CD4-positive, CD25-positive, alpha-beta regulatory T cell (primary cell): ENCODE measurements around the gene ACAA1. TPM values are rescaled to one million over a fixed set of nuclear protein-coding genes. Genes with fewer than 3 reads are reported as not detected.

Source experiments
- ATAC-seq, 2 donors: fragments of 150-1000 bp; cut with Tn5 transposase; one replicate each; pipeline ENCODE4 v1.10.0; 2021; ENCODE audit warnings: low read depth in 2 of 2, moderate number of reproducible peaks in 2 of 2, moderate library complexity in 1 of 2
- DNase-seq, 3 donors: peaks; one replicate each; pipeline versions ENCODE4 v3.0.0 to v3.0.0-alpha.2; 2012 to 2022; ENCODE audit warnings: mixed read lengths in 1 of 3
- H3K27ac ChIP-seq: one replicate; pipeline ENCODE4 v1.7.0; 2013; ENCODE audit warnings: mild to moderate bottlenecking, low read length; ENCODE audit not compliant: insufficient read depth, poor library complexity, severe bottlenecking
- H3K27me3 ChIP-seq: one replicate; pipeline ENCODE4 v1.7.0; 2013; ENCODE audit warnings: low read length; ENCODE audit not compliant: control insufficient read depth, insufficient read depth
- H3K36me3 ChIP-seq: one replicate; pipeline ENCODE4 v1.7.0; 2013; ENCODE audit warnings: mild to moderate bottlenecking, low read length, moderate library complexity; ENCODE audit not compliant: control insufficient read depth, insufficient read depth
- H3K4me1 ChIP-seq: 2 replicates; pipeline ENCODE4 v1.7.0; 2013; ENCODE audit warnings: mild to moderate bottlenecking, low read length; ENCODE audit not compliant: insufficient read depth, control insufficient read depth, poor library complexity, severe bottlenecking
- H3K4me3 ChIP-seq: one replicate; pipeline ENCODE4 v1.7.0; 2013; ENCODE audit warnings: low read depth, mild to moderate bottlenecking, low read length, moderate library complexity
- H3K9me3 ChIP-seq, 2 experiments: 1 replicate in 1 of 2; 2 replicates in 1 of 2; pipeline ENCODE4 v1.7.0; 2013; ENCODE audit warnings: low read length in 2 of 2, mild to moderate bottlenecking in 1 of 2, moderate library complexity in 1 of 2; ENCODE audit not compliant: control insufficient read depth in 2 of 2
- H3K27ac Mint-ChIP-seq, 3 donors: one replicate each; pipeline ENCODE4 v1.8.0; 2020 to 2022; ENCODE audit warnings: mild to moderate bottlenecking in 3 of 3, mixed read lengths in 3 of 3, moderate library complexity in 2 of 3
- H3K27me3 Mint-ChIP-seq: one replicate; pipeline ENCODE4 v1.8.0; 2022; ENCODE audit warnings: mild to moderate bottlenecking, mixed read lengths
- H3K36me3 Mint-ChIP-seq: one replicate; pipeline ENCODE4 v1.8.0; 2020; ENCODE audit warnings: mixed read lengths
- H3K4me1 Mint-ChIP-seq, 4 donors: one replicate each; pipeline ENCODE4 v1.8.0; 2020 to 2022; ENCODE audit warnings: mixed read lengths in 4 of 4, mild to moderate bottlenecking in 1 of 4
- H3K4me3 Mint-ChIP-seq, 4 donors: one replicate each; pipeline ENCODE4 v1.8.0; 2020 to 2022; ENCODE audit warnings: mild to moderate bottlenecking in 4 of 4, mixed read lengths in 4 of 4, moderate library complexity in 3 of 4
- H3K9me3 Mint-ChIP-seq, 7 donors: one replicate each; pipeline ENCODE4 v1.8.0; 2020 to 2022; ENCODE audit warnings: mixed read lengths in 7 of 7, mild to moderate bottlenecking in 3 of 7, moderate library complexity in 2 of 7
- polyA plus RNA-seq, 4 donors: library from polyadenylated mRNA; unstranded; fragments of 300-500 nt; fragmentation: Illumina TruSeq; gene quantifications; one replicate each; pipeline ENCODE4 v1.2.3, GENCODE V29; 2021
- total RNA-seq: library from RNA; stranded (reverse); gene quantifications from one replicate; pipeline ENCODE4 v1.2.3, GENCODE V29; 2022

The ACAA1 gene
- total and polyA plus RNA-seq, 5 donors from 2014 or later: 55.6 to 80.7 (median 78.1) TPM

- Histone ChIP-seq H3K36me3 (peaks cover 48% of the 10 kb centered on the region), H3K9me3 (no peaks in the 10 kb centered on the region), H3K27me3 (no peaks in the 10 kb centered on the region), H3K4me1 (peaks cover 32% of the 10 kb centered on the region), H3K4me3 (no peak overlapping the region), H3K27ac (no peak overlapping the region)
- ATAC-seq: no peak
- Mint-ChIP-seq H3K27ac (peak overlapping the region in 2 of 3 donors; percentile 28 to 45), H3K4me1 (peaks cover 9 to 70% (median 42%) of the 10 kb centered on the region in 4 donors), H3K27me3 (no peaks in the 10 kb centered on the region), H3K9me3 (no peaks in the 10 kb centered on the region), H3K4me3 (peak overlapping the region in 3 of 4 donors; percentile 8 to 95 (median 57)), H3K36me3 (peaks cover 28% of the 10 kb centered on the region)
- no peak for DNase-seq
Observed at GRCh38 chr3:38133557-38134405, 3.1 kb downstream of the ACAA1 start.

GRCh38 chr3:38133209-38133556 is 3.7 kb downstream of the ACAA1 start:
- Histone ChIP-seq H3K36me3 (peaks cover 52% of the 10 kb centered on the region), H3K4me3 (no peak overlapping the region), H3K27me3 (no peaks in the 10 kb centered on the region), H3K27ac (no peak overlapping the region), H3K9me3 (no peaks in the 10 kb centered on the region), H3K4me1 (peaks cover 30% of the 10 kb centered on the region)
- peak overlapping the region in 2 of 4 donors; percentile 44 to 50 for H3K4me3 Mint-ChIP-seq
- H3K27me3 Mint-ChIP-seq: no peaks in the 10 kb centered on the region
- ATAC-seq: no peak
- H3K9me3 Mint-ChIP-seq: no peaks in the 10 kb centered on the region
- H3K4me1 Mint-ChIP-seq: peaks cover 9 to 68% (median 41%) of the 10 kb centered on the region in 4 donors
- H3K27ac Mint-ChIP-seq: peak overlapping the region in 2 of 3 donors; percentile 6 to 38
- no peak for DNase-seq
- peaks cover 28% of the 10 kb centered on the region for H3K36me3 Mint-ChIP-seq

GRCh38 chr3:38131621-38132369 is 5.1 kb downstream of the ACAA1 start:
- no peaks in the 10 kb centered on the region for H3K27me3 Mint-ChIP-seq
- H3K27me3 ChIP-seq: no peaks in the 10 kb centered on the region
- H3K9me3 ChIP-seq: no peaks in the 10 kb centered on the region
- H3K4me3 Mint-ChIP-seq: peak overlapping the region in 2 of 4 donors; percentile 2 to 42
- ATAC-seq (no peak), DNase-seq (peak in 1 of 3 donors; percentile 33)
- no peak overlapping the region for H3K4me3 ChIP-seq
- no peaks in the 10 kb centered on the region for H3K9me3 Mint-ChIP-seq
- peaks cover 29% of the 10 kb centered on the region for H3K4me1 ChIP-seq
- no peak overlapping the region for H3K27ac ChIP-seq
- peak overlapping the region in 2 of 3 donors; percentile 6 to 42 for H3K27ac Mint-ChIP-seq
- peaks cover 4 to 57% (median 40%) of the 10 kb centered on the region in 4 donors for H3K4me1 Mint-ChIP-seq
- H3K36me3 Mint-ChIP-seq: peaks cover 35% of the 10 kb centered on the region
- peaks cover 66% of the 10 kb centered on the region for H3K36me3 ChIP-seq

GRCh38 chr3:38130631-38131065 is 6.3 kb downstream of the ACAA1 start:
- no peak overlapping the region for H3K27ac ChIP-seq
- peak overlapping the region; percentile 33 to 76 (median 36) for H3K27ac Mint-ChIP-seq
- no peak overlapping the region for H3K4me3 ChIP-seq
- peaks cover 78% of the 10 kb centered on the region for H3K36me3 ChIP-seq
- H3K9me3 Mint-ChIP-seq: no peaks in the 10 kb centered on the region
- peaks cover 38% of the 10 kb centered on the region for H3K36me3 Mint-ChIP-seq
- ATAC-seq (no peak), DNase-seq (no peak)
- peaks cover 4 to 50% (median 36%) of the 10 kb centered on the region in 4 donors for H3K4me1 Mint-ChIP-seq
- H3K4me1 ChIP-seq: peaks cover 18% of the 10 kb centered on the region
- peak overlapping the region in 1 of 4 donors; percentile 19 for H3K4me3 Mint-ChIP-seq
- H3K27me3 Mint-ChIP-seq: no peaks in the 10 kb centered on the region
- H3K9me3 ChIP-seq: no peaks in the 10 kb centered on the region
- no peaks in the 10 kb centered on the region for H3K27me3 ChIP-seq

GRCh38 chr3:38129058-38129457 is 7.9 kb downstream of the ACAA1 start:
- Histone ChIP-seq H3K27me3 (no peaks in the 10 kb centered on the region), H3K36me3 (peaks cover 92% of the 10 kb centered on the region), H3K9me3 (no peaks in the 10 kb centered on the region), H3K4me3 (no peak overlapping the region), H3K27ac (no peak overlapping the region), H3K4me1 (peaks cover 7% of the 10 kb centered on the region)
- H3K36me3 Mint-ChIP-seq: peaks cover 44% of the 10 kb centered on the region
- H3K4me3 Mint-ChIP-seq: no peak overlapping the region
- H3K4me1 Mint-ChIP-seq: peaks cover 0 to 37% (median 30%) of the 10 kb centered on the region in 4 donors
- H3K27me3 Mint-ChIP-seq: no peaks in the 10 kb centered on the region
- H3K27ac Mint-ChIP-seq: peak overlapping the region in 1 of 3 donors; percentile 67
- ATAC-seq: no peak
- H3K9me3 Mint-ChIP-seq: no peaks in the 10 kb centered on the region
- no peak for DNase-seq

- H3K4me1 Mint-ChIP-seq: peaks cover 0 to 35% (median 26%) of the 10 kb centered on the region in 4 donors
- H3K27ac Mint-ChIP-seq: peak overlapping the region in 1 of 3 donors; percentile 80
- Histone ChIP-seq H3K27ac (no peak overlapping the region), H3K4me3 (no peak overlapping the region), H3K4me1 (peaks cover 7% of the 10 kb centered on the region), H3K9me3 (no peaks in the 10 kb centered on the region), H3K27me3 (no peaks in the 10 kb centered on the region), H3K36me3 (peaks cover 88% of the 10 kb centered on the region)
- H3K9me3 Mint-ChIP-seq: no peaks in the 10 kb centered on the region
- no peaks in the 10 kb centered on the region for H3K27me3 Mint-ChIP-seq
- no peak for DNase-seq
- peaks cover 46% of the 10 kb centered on the region for H3K36me3 Mint-ChIP-seq
- no peak for ATAC-seq
- H3K4me3 Mint-ChIP-seq: no peak overlapping the region
Observed at GRCh38 chr3:38128303-38128655, 8.6 kb downstream of the ACAA1 start.

GRCh38 chr3:38127611-38128302 is 9.2 kb downstream of the ACAA1 start:
- Histone ChIP-seq H3K4me3 (no peak overlapping the region), H3K27me3 (no peaks in the 10 kb centered on the region), H3K9me3 (no peaks in the 10 kb centered on the region), H3K4me1 (peaks cover 7% of the 10 kb centered on the region), H3K27ac (no peak overlapping the region), H3K36me3 (peaks cover 88% of the 10 kb centered on the region)
- Mint-ChIP-seq H3K27ac (peak overlapping the region; percentile 55 to 93 (median 80)), H3K4me3 (no peak overlapping the region), H3K9me3 (no peaks in the 10 kb centered on the region), H3K27me3 (no peaks in the 10 kb centered on the region), H3K36me3 (peaks cover 51% of the 10 kb centered on the region), H3K4me1 (peaks cover 0 to 31% (median 22%) of the 10 kb centered on the region in 4 donors)
- ATAC-seq (peak in 1 of 2 donors; percentile 14), DNase-seq (no peak)
